ENCODE data around the gene ICE1.

The ICE1 gene

DNA sequence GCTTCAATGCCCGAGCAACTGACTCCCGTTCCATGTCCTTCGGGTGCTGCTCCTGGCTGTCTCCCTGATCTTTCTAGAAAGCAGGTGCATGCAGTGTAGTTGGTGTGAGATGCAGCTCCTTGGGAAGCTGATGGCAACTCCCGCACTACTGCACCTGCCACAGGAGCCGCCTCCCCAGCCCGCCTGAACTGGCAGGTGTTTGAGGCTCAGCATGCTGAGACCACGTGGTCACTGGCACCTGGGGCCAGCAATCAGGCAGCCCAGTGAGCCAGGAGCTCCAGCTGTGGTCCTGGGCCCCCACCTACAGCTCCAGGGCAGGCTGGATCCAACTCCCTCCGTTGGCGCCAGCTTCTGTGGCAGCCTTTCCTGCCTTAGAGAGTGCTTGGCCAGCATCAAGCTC lies 111.5 kb downstream of the ICE1 start:
- no peak for DNase-seq (ENCODE audit: low read depth, low spot score)

DNA sequence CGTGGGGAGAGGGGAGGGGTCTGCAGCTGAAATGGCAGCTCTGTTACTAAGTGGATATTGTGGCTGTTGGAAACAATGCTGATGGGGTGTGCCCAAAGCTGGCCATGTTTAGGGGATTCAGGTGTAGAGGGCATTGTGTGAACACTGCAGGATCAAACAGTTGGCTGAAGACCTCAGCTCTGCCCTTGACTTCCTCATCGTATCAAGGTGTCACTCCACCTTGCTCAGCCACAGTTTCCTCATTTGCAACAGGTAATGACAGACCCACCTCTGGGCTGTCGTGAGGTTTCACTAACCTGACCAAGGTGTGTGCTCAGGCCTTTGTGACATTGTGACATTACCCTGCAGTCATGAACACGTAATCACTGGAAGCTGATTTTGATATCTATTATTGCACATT lies 111.9 kb downstream of the ICE1 start:
- no peak for DNase-seq (ENCODE audit: low read depth, low spot score)

DNA sequence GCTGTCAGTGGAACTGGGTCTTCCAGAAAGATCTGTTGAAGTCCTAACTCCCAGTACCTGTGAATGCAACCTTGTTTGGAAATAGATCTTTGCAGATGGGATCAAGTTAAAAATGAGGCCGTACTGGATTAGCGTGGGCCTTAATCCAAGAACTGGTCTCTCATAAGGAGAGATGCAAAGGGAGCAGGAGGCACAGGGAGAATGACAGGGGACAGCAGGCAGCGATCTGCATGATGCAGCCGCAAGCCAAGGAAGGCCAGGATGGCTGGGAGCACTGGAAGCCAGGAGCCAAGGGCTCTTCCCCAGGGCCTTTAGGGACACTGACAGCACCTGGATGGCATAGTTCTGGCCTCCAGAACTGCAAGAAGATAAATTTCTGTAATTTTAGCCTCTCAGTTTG lies 114.4 kb downstream of the ICE1 start:
- no peak for DNase-seq (ENCODE audit: low read depth, low spot score)

DNA sequence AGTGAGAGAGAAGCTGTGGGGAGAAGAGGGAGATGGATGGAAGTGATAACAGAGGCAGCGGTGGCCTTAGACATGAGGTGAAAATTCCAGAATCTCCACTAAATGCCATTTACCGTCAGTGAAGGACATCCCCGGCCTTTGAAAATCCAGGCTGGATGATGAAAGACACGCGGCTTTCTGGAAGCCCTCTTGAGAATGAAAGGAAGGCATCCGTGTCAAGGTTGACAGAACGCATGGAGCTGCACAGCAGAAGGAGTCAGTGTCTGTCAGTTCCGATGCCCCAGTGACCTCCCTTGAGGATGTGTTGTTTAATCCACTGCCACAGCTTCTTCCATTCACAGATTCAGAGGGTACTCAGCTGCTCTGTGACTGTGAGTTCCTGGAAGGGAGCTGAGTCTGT lies 114.9 kb downstream of the ICE1 start:
- no peak for DNase-seq (ENCODE audit: low read depth, low spot score)

DNA sequence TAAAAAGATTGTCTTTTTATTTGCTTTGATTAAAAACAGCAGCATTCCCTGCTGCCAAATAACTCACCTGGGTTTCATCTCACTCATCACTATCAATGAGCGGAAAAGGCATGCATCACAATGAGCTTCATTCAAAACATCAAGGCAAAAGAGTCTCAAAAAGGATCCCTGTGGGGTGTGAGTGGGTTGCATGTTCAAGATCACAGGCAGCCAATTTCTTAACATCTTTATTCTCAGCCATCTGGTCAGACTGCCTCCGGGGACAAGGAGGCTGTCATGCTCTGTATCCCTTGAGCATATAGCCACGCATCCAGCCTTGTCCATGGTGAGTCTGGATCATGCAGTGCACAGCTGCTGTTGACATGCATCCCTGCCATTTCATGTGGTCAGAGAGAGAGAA lies 117.1 kb downstream of the ICE1 start:
- DNase-seq (ENCODE audit: low read depth, low spot score): no peak

All from smooth muscle cell of the brain vasculature (primary cell).